C4-2B (cell line): ENCODE results near the gene CITED4.

Experiments
- CTCF ChIP-seq: fragments of 450-650 bp; conservative IDR thresholded peaks from 2 replicates; pipeline ENCODE4 v1.5.1; 2017; ENCODE audit warnings: mild to moderate bottlenecking
- ZFX ChIP-seq: fragments of 450-650 bp; IDR thresholded peaks from 2 replicates; pipeline ENCODE4 v1.6.1; 2017

GRCh38 chr1:40836283-40836682, 25.9 kb downstream of the CITED4 start:
- TF ChIP-seq CTCF (no peak), ZFX (no peak)
